Endothelial cell (in vitro differentiated cells): ENCODE measurements around the gene CLDN4. TPM values are rescaled to one million over a fixed set of nuclear protein-coding genes. Genes with fewer than 3 reads are reported as not detected.

Source experiments
- total RNA-seq: library from RNA; stranded (reverse); fragmentation: NEBNext Ultra II Directional; extraction: Animal tissue kit (Norgen Biotek cat#: 25700); gene quantifications from one replicate; pipeline ENCODE4 v1.2.1, GENCODE V29; 2021; ENCODE audit not compliant: unreplicated experiment

Gene CLDN4
- total RNA-seq, 1 donor from 2014 or later = 1.6 TPM

Other genes with a start within 250 kb of the CLDN4 start
- 8.7 TPM for gene MLXIPL, start 206.5 kb upstream of the CLDN4 start, total RNA-seq
- gene VPS37D, start 163.2 kb upstream of the CLDN4 start, total RNA-seq = 9.8 TPM
- 10.3 TPM for gene DNAJC30, start 147.5 kb upstream of the CLDN4 start, total RNA-seq
- gene BUD23, start 147.4 kb upstream of the CLDN4 start, total RNA-seq = 50.6 TPM
- 13.2 TPM for gene STX1A, start 111.3 kb upstream of the CLDN4 start, total RNA-seq
- 16.4 TPM for gene ABHD11, start 92.2 kb upstream of the CLDN4 start, total RNA-seq
- gene CLDN3, start 60.7 kb upstream of the CLDN4 start, total RNA-seq = 0.36 TPM
- gene METTL27, start 11.5 kb downstream of the CLDN4 start, total RNA-seq = 6.1 TPM
- not detected for gene TMEM270, start 30.2 kb downstream of the CLDN4 start, total RNA-seq
- 44.8 TPM for gene ELN, start 197.2 kb downstream of the CLDN4 start, total RNA-seq